GM12878 (cell line): ENCODE measurements around the gene RUNDC3A. TPM values are rescaled to one million over a fixed set of nuclear protein-coding genes. Genes with fewer than 3 reads are reported as not detected.

Source experiments
- ATAC-seq: fragments of 200-7000 bp; cut with Tn5 transposase; 3 replicates; pipeline ENCODE4 v1.9.1; 2020; ENCODE audit warnings: mild to moderate bottlenecking, moderate library complexity
- BruUV-seq: library from RNA; stranded (reverse); fragments of 400-500 nt; replicated peaks from 2 replicates; lab custom pipeline; 2021; lab: Mats Ljungman, UMichigan
- CTCF ChIA-PET: fragments of 300-600 bp; sonication (Branson Sonifier 250); formaldehyde crosslinking; extraction: SDS; loops from one replicate; lab custom pipeline; 2021; ENCODE audit warnings: inconsistent platforms; lab: Yijun Ruan, JAX
- POLR2A ChIA-PET: fragments of 350-600 bp; formaldehyde crosslinking; extraction: SDS; loops from one replicate; lab custom pipeline; 2021; ENCODE audit warnings: inconsistent platforms; lab: Charles Lee
- RAD21 ChIA-PET: fragments of 300-600 bp; sonication (Branson Sonifier 250); formaldehyde crosslinking; loops from one replicate; lab custom pipeline; 2023; ENCODE audit warnings: antibody characterized with exemption; ENCODE audit not compliant: unreplicated experiment; lab: Charles Lee
- SMC1A ChIA-PET: fragments of 300-600 bp; sonication (Branson Sonifier 250); formaldehyde crosslinking; loops from one replicate; lab custom pipeline; 2023; ENCODE audit not compliant: unreplicated experiment, uncharacterized antibody; lab: Charles Lee
- DNase-seq: peaks from one replicate; pipeline ENCODE4 v3.0.0-alpha.2; 2011; ENCODE audit warnings: low read depth, low spot score
- FAIRE-seq: peaks from 3 replicates; lab custom pipeline; 2011; peaks lifted over from hg19 to GRCh38; lab: Jason Lieb, UNC
- H2AFZ ChIP-seq: 2 replicates; pipeline ENCODE4 v1.6.0; 2011; ENCODE audit warnings: low read depth, low read length, control low read depth; ENCODE audit not compliant: control insufficient read depth
- H3K27ac ChIP-seq: 2 replicates; pipeline ENCODE4 v1.5.1; 2011; ENCODE audit warnings: control low read depth; ENCODE audit not compliant: control insufficient read depth, insufficient read depth
- H3K27me3 ChIP-seq, 2 experiments: replicated peaks in 1 of 2; 2 replicates each; pipeline versions ENCODE4 v1.6.0 to v1.6.1; 2011; ENCODE audit warnings: low read length in 1 of 2; ENCODE audit not compliant: control insufficient read depth in 2 of 2, insufficient read depth in 2 of 2
- H3K36me3 ChIP-seq, 2 experiments: 2 replicates each; pipeline ENCODE4 v1.5.1; 2011; ENCODE audit warnings: low read length in 1 of 2; ENCODE audit not compliant: control insufficient read depth in 2 of 2, insufficient read depth in 2 of 2
- H3K4me1 ChIP-seq: 2 replicates; pipeline ENCODE4 v1.6.1; 2011; ENCODE audit warnings: mild to moderate bottlenecking, low read length, moderate library complexity, mixed read lengths; ENCODE audit not compliant: control insufficient read depth, insufficient read depth
- H3K4me2 ChIP-seq: 2 replicates; pipeline ENCODE4 v1.6.0; 2011; ENCODE audit warnings: control low read depth; ENCODE audit not compliant: control insufficient read depth, insufficient read depth
- H3K4me3 ChIP-seq: fragments of 200-600 bp; sonication (generic); 2 replicates; pipeline ENCODE4 v1.5.1; 2016
- H3K79me2 ChIP-seq: 2 replicates; pipeline ENCODE4 v1.6.0; 2011; ENCODE audit warnings: low read length; ENCODE audit not compliant: control insufficient read depth, insufficient read depth
- H3K9ac ChIP-seq: 2 replicates; pipeline ENCODE4 v1.8.0; 2011; ENCODE audit warnings: low read length, control low read depth, mixed read lengths; ENCODE audit not compliant: control insufficient read depth, insufficient read depth
- H3K9me3 ChIP-seq: replicated peaks from 3 replicates; pipeline ENCODE4 v1.5.1; 2011; ENCODE audit warnings: mild to moderate bottlenecking, low read length; ENCODE audit not compliant: control insufficient read depth, insufficient read depth
- H4K20me1 ChIP-seq: 2 replicates; pipeline ENCODE4 v1.6.0; 2011; ENCODE audit not compliant: control insufficient read depth, insufficient read depth
- CBX3 ChIP-seq: fragments of 200-600 bp; sonication (generic); IDR thresholded peaks from 2 replicates; pipeline ENCODE4 v1.6.1; 2016; ENCODE audit warnings: low read depth, borderline replicate concordance
- CREB1 ChIP-seq: IDR thresholded peaks from 2 replicates; pipeline ENCODE4 v1.6.1; 2012; ENCODE audit warnings: low read depth, mild to moderate bottlenecking, inconsistent platforms
- JUNB ChIP-seq: IDR thresholded peaks from 2 replicates; pipeline ENCODE4 v1.6.1; 2016; ENCODE audit warnings: antibody characterized with exemption, mild to moderate bottlenecking
- KDM1A ChIP-seq: fragments of 200-600 bp; sonication (generic); IDR thresholded peaks from 2 replicates; pipeline ENCODE4 v1.6.1; 2016; ENCODE audit warnings: borderline replicate concordance
- MEF2B ChIP-seq: fragments of 450-650 bp; IDR thresholded peaks from 2 replicates; pipeline ENCODE4 v1.6.1; 2018; ENCODE audit warnings: mild to moderate bottlenecking, moderate library complexity; ENCODE audit not compliant: partially characterized antibody, poor library complexity, severe bottlenecking
- MYB ChIP-seq: fragments of 150-350 bp; IDR thresholded peaks from 2 replicates; pipeline ENCODE4 v1.6.1; 2014; ENCODE audit warnings: mild to moderate bottlenecking, low read depth, low read length, borderline replicate concordance
- ZNF217 ChIP-seq: fragments of 450-650 bp; IDR thresholded peaks from 2 replicates; pipeline ENCODE4 v1.6.1; 2017; ENCODE audit warnings: antibody characterized with exemption, mild to moderate bottlenecking
- WGBS: methylation state at CpG from one replicate; pipeline ENCODE4 v1.1.6; 2016; ENCODE audit warnings: low lambda C conversion rate; ENCODE audit not compliant: insufficient replicate concordance, insufficient coverage; ENCODE audit errors: missing lambda C conversion rate; 5-methylcytosine and 5-hydroxymethylcytosine counted together
- in situ Hi-C: fragments of 300-500 bp; cut with MboI; formaldehyde crosslinking; loops from 9 replicates; pipeline ENCODE4 v1.14.3; 2018; ENCODE audit warnings: mixed read lengths
- intact Hi-C: fragments of 100-400 bp; cut with micrococcal nuclease; formaldehyde crosslinking; loops from one replicate; pipeline ENCODE4 v1.14.2; 2022; ENCODE audit not compliant: unreplicated experiment
- polyA plus RNA-seq, 11 experiments: library from polyadenylated mRNA; depleted of rRNA in 4 of 11; unstranded in 6 of 11; stranded (reverse) in 5 of 11; fragments of >200 nt; fragmentation: Nextera tagmentation in 4 of 11; fragmentation: Illumina TruSeq in 1 of 11; extraction: Ambion mirVana in 4 of 11; extraction: Trizol in 1 of 11; gene quantifications; 1 replicate in 1 of 11; 2 replicates in 10 of 11; pipeline versions ENCODE4 v1.2.1 to v1.2.3, GENCODE V29; 2011 to 2016; ENCODE audit warnings: inconsistent platforms in 2 of 11, missing spikeins in 2 of 11, low read depth in 1 of 11
- total RNA-seq, 4 experiments: library from RNA; depleted of rRNA in 3 of 4; stranded (reverse); fragments of >200 nt in 3 of 4; fragmentation: Illumina TruSeq in 1 of 4; extraction: Trizol in 1 of 4; gene quantifications; 2 replicates each; pipeline versions ENCODE4 v1.2.1 to v1.2.3, GENCODE V29; 2013 to 2021
- TF ChIP-seq, protein P1 (sequence below): fragments of 450-650 bp; IDR thresholded peaks from 2 replicates; pipeline ENCODE4 v1.6.1; 2017; ENCODE audit warnings: low read depth, mild to moderate bottlenecking, moderate library complexity
- TF ChIP-seq, protein P2 (sequence below): IDR thresholded peaks from 2 replicates; pipeline ENCODE4 v1.6.1; 2012; ENCODE audit warnings: low read depth, low read length, improper control_type of control experiment
- TF ChIP-seq, protein P3 (sequence below): fragments of 450-650 bp; IDR thresholded peaks from 2 replicates; pipeline ENCODE4 v1.6.1; 2017; ENCODE audit warnings: mild to moderate bottlenecking, moderate library complexity

RUNDC3A gene
- total and polyA plus RNA-seq, 10 of the 15 experiments (the other 5 are each of a cell fraction or from before 2014, with no cell fraction given) = 0.07 to 0.17 TPM; not detected in 8

DNA sequence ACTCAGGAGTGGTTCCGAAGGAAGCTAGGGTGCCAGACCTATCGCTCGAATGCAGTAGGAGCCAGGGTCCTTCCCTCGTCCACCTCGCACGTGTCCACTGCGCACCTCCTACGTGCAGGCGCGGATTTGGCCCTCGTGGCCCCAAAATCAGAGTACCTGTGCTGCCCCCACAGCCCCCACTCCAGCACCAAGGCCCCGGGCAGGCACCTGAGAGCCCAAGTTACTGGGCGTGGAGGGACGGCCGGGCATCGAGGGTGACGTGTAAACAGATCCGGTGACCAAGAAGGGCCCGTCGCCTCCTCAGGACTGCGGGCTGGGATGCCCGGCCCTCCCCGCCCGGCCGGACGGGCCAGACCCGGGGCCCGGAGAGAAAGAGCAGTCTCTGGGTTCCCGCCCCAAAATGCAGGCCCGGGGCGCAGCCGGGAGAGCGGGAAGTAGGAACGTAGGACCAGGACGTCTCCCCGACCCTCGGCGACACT, 15.7 kb downstream of the RUNDC3A start:
- no TSS peak for BruUV-seq
- H4K20me1 ChIP-seq = no peaks in the 10 kb centered on the region
- H3K79me2 ChIP-seq = peaks cover 26% of the 10 kb centered on the region
- peak overlapping the region; percentile 91 for H3K4me2 ChIP-seq
- RAD21 ChIA-PET = interaction anchor here (1.0 to 3.6 kb wide), 5 partner anchors 24 to 200 kb away, joined by 3 to 40 read pairs (median 4); partner anchors contain the start of gene HDAC5
- in situ Hi-C loops (no loop called here), intact Hi-C loops (no loop called here)
- POLR2A ChIA-PET = interaction anchor here (0.6 to 2.6 kb wide), 5 partner anchors 14 to 150 kb away, joined by 3 to 10 read pairs (median 4); no protein-coding TSS in a partner anchor
- H3K27ac ChIP-seq = peak overlapping the region; percentile 81
- H3K36me3 ChIP-seq = peaks cover 8 to 19% of the 10 kb centered on the region in 2 experiments; a peak in 3 of 4 replicates
- TF ChIP-seq MYB = no peak
- TF ChIP-seq CREB1 = no peak
- no peak for TF ChIP-seq KDM1A
- TF ChIP-seq JUNB = no peak
- no peak for TF ChIP-seq MEF2B
- TF ChIP-seq, protein P1, sequence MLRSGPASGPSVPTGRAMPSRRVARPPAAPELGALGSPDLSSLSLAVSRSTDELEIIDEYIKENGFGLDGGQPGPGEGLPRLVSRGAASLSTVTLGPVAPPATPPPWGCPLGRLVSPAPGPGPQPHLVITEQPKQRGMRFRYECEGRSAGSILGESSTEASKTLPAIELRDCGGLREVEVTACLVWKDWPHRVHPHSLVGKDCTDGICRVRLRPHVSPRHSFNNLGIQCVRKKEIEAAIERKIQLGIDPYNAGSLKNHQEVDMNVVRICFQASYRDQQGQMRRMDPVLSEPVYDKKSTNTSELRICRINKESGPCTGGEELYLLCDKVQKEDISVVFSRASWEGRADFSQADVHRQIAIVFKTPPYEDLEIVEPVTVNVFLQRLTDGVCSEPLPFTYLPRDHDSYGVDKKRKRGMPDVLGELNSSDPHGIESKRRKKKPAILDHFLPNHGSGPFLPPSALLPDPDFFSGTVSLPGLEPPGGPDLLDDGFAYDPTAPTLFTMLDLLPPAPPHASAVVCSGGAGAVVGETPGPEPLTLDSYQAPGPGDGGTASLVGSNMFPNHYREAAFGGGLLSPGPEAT = no peak
- TF ChIP-seq, protein P2, sequence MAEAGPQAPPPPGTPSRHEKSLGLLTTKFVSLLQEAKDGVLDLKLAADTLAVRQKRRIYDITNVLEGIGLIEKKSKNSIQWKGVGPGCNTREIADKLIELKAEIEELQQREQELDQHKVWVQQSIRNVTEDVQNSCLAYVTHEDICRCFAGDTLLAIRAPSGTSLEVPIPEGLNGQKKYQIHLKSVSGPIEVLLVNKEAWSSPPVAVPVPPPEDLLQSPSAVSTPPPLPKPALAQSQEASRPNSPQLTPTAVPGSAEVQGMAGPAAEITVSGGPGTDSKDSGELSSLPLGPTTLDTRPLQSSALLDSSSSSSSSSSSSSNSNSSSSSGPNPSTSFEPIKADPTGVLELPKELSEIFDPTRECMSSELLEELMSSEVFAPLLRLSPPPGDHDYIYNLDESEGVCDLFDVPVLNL = no peak
- TF ChIP-seq, protein P3, sequence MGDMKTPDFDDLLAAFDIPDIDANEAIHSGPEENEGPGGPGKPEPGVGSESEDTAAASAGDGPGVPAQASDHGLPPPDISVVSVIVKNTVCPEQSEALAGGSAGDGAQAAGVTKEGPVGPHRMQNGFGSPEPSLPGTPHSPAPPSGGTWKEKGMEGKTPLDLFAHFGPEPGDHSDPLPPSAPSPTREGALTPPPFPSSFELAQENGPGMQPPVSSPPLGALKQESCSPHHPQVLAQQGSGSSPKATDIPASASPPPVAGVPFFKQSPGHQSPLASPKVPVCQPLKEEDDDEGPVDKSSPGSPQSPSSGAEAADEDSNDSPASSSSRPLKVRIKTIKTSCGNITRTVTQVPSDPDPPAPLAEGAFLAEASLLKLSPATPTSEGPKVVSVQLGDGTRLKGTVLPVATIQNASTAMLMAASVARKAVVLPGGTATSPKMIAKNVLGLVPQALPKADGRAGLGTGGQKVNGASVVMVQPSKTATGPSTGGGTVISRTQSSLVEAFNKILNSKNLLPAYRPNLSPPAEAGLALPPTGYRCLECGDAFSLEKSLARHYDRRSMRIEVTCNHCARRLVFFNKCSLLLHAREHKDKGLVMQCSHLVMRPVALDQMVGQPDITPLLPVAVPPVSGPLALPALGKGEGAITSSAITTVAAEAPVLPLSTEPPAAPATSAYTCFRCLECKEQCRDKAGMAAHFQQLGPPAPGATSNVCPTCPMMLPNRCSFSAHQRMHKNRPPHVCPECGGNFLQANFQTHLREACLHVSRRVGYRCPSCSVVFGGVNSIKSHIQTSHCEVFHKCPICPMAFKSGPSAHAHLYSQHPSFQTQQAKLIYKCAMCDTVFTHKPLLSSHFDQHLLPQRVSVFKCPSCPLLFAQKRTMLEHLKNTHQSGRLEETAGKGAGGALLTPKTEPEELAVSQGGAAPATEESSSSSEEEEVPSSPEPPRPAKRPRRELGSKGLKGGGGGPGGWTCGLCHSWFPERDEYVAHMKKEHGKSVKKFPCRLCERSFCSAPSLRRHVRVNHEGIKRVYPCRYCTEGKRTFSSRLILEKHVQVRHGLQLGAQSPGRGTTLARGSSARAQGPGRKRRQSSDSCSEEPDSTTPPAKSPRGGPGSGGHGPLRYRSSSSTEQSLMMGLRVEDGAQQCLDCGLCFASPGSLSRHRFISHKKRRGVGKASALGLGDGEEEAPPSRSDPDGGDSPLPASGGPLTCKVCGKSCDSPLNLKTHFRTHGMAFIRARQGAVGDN = no peak
- TF ChIP-seq ZNF217 = no peak
- TF ChIP-seq CBX3 = no peak
- H2AFZ ChIP-seq = peak overlapping the region; percentile 71
- peak overlapping the region; percentile 90 for H3K9ac ChIP-seq
- DNase-seq (no peak), ATAC-seq (peak; percentile 1; the same call in 1 of the 3 replicates), FAIRE-seq (no peak)
- CTCF ChIA-PET = interaction anchor here (1.0 to 3.8 kb wide), 5 partner anchors 21 to 114 kb away, joined by 3 to 46 read pairs (median 7); partner anchors contain the start of gene GRN
- H3K4me3 ChIP-seq = peak overlapping the region; percentile 92
- H3K27me3 ChIP-seq = no peaks in the 10 kb centered on the region
- SMC1A ChIA-PET = interaction anchor here (1.0 to 2.1 kb wide), 3 partner anchors 22 to 120 kb away, joined by 3 to 8 read pairs (median 7); no protein-coding TSS in a partner anchor
- WGBS = 5% methylated on average over 32 of the region's 38 CpGs
- H3K4me1 ChIP-seq = peaks cover 8% of the 10 kb centered on the region
- H3K9me3 ChIP-seq = no peaks in the 10 kb centered on the region
